Measurements from ENCODE around the gene MID2.
"Not testable (repeated sequence)": the region's sequence is repeated elsewhere in the genome, so short reads cannot be mapped to it uniquely, and the experiment has no call there.

The MID2 gene

DNA sequence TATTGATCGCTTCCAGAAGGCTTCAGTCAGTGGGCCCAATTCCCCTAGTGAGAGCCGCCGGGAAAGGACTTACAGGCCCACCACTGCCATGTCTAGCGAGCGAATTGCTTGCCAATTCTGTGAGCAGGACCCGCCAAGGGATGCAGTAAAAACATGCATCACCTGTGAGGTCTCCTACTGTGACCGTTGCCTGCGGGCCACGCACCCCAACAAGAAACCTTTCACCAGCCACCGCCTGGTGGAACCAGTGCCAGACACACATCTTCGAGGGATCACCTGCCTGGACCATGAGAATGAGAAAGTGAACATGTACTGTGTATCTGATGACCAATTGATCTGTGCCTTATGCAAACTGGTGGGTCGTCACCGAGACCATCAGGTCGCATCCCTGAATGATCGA lies 15.3 kb downstream of the MID2 start:
- in situ Hi-C loops (cut with MboI; ENCODE audit: low sequenced_read_pairs): no loop called here

DNA sequence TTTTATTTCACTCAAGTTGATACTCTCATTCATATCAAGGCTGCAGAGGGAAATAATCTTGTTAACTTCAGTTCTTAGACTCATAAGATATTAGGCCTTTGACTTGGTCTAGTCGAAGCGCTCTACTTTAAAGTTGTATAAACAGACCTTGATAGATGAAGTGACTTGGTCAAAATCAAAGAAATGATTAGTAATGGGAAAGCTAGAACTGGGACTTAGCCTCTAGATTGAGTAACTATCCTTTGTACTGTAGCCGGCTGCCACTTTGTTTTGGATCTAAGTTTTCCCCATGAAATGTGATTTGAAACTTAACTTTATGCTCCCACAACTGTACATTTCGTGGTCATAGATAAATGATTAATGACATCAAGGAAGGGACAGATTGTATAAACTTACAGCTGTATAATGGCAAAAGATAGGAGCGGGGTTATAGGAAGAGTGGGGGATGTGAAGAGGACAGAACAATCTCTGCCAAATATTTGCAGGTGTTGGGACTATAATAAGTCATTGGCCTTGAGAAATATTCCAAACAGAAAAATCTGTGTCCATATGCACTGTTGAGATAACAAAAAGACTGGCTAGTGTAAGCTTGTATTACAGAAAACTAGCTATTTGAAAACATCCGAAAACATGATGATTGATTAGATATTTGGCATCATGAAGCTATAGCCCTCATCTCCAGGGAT lies 17.2 kb downstream of the MID2 start:
- in situ Hi-C loops (cut with MboI; ENCODE audit: low sequenced_read_pairs): no loop called here

DNA sequence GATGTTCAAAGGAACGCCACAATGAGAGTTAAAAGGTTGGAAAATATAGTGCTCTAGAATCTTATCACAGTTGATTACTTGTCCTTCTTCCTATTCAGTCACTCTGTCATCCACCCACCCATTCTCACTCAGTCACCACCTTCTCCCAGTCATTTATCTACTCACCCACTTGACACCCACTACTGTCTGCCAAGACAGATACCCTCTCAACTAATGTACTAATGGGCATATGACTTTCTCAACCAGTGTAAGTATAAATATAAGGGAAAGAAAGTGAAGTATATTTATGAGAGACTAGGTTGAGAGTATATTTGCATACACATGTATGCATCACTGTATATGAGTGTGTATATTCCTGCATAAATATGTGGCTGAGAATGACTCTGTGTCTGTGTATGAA lies 20.0 kb downstream of the MID2 start:
- in situ Hi-C loops (cut with MboI; ENCODE audit: low sequenced_read_pairs): no loop called here

DNA sequence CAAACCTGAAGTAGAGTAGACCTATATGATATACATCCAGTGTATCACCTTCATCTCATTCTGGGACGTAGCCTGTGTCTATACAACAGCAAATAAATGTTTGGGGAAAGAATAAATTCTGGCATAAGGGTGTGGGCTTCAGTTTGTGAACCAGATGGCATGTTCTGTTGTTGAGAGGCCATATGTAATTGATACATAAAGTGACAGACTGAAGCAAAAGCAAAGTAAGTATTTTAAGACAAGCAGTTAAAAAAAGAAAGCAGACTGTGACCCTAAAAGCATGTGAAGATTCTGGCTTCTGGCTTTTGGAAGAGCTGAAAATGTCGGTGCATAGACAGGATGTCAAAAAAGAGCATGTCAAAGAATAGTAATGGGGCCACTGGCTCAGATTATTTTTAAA lies 22.9 kb downstream of the MID2 start:
- in situ Hi-C loops (cut with MboI; ENCODE audit: low sequenced_read_pairs): no loop called here

DNA sequence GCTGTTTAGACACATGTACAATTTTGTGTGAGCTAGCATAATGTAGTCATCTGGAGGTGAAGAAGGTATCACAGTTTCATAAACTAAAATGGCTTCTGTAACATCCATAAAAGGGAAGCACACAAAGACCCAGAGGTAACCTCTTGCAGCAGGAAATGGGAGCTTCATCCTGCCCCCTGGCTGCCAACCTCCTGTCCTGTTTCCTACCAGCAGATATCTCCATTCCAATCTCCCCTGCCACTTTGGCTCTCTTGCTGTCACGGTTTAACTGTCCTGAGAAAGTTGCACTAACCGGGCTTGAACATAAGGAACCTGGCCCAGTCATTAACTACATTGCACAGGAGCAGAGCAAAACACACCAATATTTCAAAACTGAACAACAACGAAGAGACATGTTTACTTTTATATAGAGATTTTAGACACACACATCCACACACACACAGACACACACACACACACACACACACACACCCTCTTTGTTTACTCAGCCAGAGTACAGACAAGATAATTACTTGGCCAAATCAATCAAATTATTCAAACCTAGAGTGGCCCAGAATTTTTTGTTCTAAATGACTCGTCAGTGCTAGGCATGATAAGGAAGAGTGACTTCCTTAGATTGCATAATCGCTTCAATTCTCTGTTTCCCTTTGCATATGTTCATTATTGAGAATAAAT lies 24.2 kb downstream of the MID2 start:
- in situ Hi-C loops (cut with MboI; ENCODE audit: low sequenced_read_pairs): no loop called here

DNA sequence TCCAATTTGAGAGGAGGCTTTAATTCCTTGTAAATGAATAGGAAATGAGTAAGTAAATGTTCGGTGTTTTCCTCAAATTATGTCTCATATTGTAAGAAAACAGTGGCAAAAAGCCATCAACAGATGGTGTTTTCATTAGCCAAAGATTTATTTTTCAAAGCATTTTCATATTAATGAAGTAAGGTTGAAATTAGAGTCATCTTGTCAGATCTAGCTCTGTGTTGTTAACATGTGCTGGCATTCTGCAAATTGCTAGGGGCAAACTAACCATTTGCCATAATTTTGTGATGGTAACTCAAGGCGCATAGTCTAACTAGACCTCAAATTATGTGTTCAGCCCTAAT lies 24.7 kb downstream of the MID2 start:
- in situ Hi-C loops (cut with MboI; ENCODE audit: low sequenced_read_pairs): no loop called here

DNA sequence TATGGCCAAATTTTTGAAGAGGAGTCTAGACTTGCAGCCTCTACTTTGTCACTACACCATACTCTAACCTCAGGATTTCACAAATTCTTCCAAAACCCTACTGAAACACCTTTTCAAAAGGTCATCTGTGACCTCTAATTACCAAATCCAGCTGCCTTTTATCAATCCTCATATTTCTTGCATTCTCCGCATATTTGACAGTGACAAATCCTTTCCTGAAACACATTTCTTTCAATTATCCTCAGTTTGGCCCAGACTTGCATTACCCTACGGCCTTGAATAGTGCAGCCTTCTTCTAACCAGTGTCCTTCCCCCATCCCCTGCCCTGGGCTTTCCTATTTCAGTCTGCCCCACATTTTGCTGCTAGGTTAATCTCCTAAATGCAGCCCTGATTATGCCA lies 25.5 kb downstream of the MID2 start:
- in situ Hi-C loops (cut with MboI; ENCODE audit: low sequenced_read_pairs): no loop called here

DNA sequence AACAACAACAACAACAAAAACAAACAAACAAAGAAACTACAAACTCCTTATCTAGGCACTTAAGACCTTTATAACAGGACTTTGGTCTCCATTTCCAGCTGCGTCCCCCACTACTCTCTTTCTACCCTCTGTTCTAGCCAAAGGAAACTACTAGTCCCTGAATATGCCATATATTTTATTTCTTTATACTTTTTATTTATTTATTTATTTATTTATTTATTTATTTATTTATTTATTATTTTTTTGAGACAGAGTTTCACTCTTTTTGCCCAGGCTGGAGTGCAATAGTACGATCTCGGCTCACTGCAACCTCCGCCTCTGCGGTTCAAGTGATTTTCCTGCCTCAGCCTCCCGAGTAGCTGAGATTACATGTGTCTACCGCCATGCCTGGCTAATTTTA lies 26.0 kb downstream of the MID2 start:
- in situ Hi-C loops (cut with MboI; ENCODE audit: low sequenced_read_pairs): not testable (repeated sequence)

DNA sequence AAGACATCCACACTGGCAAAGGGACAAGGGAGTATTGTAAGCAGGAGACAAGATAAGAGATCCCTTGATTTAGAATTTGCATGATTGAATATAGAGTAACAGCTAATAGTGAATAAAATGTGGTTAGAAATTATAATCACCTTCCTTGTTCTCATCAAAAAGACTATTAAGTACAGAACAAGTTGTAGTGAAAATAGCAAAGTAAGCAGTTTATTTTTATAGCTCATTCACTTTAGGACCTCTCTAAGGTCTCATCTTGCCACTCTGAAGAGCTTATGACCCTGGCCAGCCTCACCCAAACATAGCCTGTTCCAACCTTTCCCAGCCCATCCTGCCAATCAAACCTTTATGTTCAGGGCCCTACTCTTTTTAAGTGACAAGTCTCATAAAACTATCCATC lies 30.6 kb downstream of the MID2 start:
- in situ Hi-C loops (cut with MboI; ENCODE audit: low sequenced_read_pairs): no loop called here

DNA sequence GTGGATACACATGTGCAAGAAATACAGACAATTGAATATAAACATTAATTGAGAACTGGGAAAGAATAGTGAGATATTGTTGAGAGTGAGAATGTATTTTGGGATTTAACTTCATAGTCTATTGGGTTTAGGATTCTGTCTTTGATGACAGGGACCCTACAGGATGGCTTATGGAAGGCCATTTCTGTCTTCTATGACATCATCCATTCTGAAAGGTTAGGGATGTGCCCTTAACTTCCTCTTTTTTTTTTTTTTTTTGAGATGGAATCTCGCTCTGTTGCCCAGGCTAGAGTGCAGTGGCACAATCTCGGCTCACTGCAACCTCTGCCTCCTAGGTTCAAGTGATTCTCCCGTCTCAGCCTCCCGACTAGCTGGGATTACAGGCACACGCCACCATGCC lies 31.4 kb downstream of the MID2 start:
- in situ Hi-C loops (cut with MboI; ENCODE audit: low sequenced_read_pairs): not testable (repeated sequence)

DNA sequence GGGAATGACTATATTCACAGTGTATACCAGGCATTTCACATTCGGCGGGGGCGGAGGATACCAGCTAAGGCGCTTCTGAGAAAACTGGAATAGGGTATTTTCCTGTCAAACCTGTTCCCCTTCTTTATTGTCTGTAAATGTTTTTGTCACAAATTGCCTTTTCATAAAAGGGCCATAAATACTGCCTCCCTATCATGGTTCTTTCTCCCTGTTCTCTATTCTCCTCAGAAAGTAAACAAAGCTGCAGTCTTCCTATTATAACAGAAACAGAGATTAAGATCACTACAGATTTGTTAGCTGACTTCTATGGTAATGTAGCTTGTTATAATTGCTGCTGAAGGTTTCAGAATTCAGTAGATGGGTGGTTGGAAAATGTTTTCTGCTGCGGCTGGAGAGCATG lies 32.2 kb downstream of the MID2 start:
- in situ Hi-C loops (cut with MboI; ENCODE audit: low sequenced_read_pairs): no loop called here

DNA sequence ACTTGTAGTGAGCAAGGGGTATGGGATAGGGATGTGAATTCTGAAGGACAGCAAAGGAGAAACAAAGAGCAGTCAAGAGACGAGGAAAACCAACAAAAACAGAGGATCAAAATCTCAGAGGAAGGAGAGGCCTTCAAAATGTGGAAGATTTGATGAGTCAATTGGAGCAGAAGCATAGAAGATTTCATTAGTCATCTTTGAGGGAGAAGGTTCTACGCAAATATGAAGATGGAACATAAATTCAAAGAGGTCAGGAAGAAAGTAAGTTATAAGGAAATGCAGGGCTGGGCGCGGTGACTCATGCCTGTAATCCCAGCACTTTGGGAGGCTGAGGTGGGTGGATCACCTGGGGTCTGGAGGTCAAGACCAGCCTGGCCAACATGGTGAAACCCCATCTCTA lies 35.4 kb downstream of the MID2 start:
- in situ Hi-C loops (cut with MboI; ENCODE audit: low sequenced_read_pairs): no loop called here

DNA sequence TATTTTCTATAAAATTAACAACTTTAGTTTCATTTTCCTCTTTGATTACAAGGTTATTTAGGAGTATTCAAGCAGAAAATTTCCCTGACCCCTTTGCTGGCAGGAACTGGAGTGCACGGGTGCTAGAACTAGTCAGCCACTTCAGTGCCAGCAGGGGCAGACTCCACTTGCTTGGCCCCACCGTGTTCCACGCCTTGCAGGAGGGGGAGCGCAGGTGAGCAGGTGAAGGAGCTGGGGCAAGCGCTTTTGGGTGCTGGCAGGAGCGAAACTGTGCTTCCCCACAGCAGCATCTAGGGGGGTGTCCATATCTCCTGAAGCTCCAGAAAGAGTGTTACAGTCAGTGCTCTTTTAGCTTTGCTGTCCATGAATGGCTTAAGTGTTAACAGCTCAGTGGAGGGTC lies 45.5 kb downstream of the MID2 start:
- in situ Hi-C loops (cut with MboI; ENCODE audit: low sequenced_read_pairs): no loop called here

DNA sequence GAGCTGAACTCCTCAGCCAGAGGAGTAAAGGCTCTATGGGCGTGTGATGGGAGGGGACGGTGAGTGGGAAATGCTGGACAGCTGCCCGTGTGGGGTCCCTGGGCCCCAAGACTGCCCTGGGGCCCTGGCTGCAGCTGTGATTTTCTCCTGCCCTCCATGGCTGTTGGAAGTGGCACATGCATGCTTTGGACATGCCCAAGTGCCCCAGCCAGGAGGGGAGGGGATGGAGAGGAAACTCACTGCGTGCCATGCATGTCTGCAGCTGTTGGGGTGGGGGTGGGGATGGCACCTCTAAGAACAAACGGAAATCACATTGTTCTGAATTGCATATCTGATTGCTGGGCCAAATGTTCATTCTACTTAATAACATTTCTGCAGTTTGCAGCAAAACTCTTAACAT lies 52.4 kb downstream of the MID2 start:
- in situ Hi-C loops (cut with MboI; ENCODE audit: low sequenced_read_pairs): no loop called here

DNA sequence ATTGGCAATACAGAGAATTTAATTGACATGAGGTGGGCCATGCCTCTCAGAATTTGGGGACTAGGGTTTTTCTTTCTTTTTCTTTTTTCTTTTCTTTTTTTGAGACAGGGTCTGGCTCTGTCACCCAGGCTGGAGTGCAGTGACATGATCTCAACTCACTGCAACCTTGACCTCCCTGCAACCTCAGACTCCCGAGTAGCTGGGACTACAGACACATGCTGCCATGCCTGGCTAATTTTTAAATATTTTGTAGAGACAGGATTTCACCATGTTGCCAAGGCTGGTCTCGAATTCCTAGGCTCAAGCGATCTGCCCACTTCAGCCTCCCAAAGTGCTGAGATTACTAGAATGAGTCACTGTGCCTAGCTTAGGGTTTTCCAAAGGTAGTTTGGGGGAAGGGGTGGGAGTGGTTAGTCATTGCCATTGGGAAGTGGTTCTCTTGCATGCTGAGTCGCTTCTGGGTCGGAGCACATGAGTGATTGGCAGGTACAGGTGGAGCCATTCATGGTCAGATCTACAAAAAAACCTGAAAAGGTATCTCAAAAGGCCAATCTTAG lies 54.5 kb downstream of the MID2 start:
- in situ Hi-C loops (cut with MboI; ENCODE audit: low sequenced_read_pairs): no loop called here

DNA sequence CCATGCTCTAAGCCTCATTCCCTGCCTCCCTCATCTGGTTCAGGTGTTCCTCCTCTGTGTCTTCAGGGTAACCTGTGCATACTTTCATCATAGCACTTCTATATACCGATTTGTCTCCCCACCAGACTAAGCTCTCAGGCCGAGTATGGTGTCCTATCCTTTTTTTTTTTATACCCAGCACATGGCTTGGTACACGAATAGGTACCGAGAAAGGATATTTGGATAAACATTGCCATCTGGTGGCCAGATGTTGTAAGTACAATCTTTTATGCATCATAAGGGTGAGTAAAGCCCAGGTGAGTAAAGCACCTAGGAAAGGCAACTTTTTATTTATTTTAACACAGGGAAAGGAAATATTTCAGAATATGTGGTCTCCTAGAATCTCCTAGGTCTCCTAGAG lies 68.4 kb downstream of the MID2 start:
- in situ Hi-C loops (cut with MboI; ENCODE audit: low sequenced_read_pairs): no loop called here

DNA sequence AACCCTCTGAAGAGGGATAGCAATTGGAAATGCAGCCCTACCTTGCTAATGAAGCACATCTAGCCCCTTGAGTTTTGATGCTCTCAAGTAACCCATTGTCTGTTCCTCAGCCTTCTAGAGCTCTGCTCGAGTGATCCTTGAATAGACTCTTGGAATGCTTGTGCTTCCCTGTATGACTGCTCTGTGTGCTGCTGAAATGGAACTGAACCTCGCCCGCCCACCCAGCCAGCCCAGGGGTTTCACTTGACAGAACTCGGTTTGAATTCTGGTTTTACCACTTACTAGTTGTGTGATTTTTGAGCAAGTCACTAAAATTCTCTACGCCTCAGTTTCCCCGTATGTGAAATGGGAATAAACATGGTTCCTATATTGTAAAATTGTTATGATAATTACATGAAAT lies 77.1 kb downstream of the MID2 start:
- in situ Hi-C loops (cut with MboI; ENCODE audit: low sequenced_read_pairs): no loop called here

DNA sequence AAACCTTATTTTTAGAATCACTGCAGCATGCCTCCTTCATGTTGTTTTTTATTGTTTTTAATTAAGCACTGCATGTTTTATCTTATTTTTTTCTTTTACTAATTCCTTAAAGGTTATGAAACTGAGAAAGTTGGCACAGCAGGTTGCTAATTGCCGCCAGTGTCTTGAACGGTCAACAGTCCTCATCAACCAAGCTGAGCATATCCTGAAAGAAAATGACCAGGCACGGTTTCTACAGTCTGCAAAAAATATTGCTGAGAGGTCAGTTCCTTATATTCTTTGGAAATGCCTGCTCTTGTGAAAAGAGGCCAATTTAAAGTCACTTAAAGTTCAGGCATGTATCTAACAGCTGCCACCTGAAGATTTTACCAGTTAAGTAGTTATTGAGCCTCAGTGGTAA lies 79.7 kb downstream of the MID2 start:
- in situ Hi-C loops (cut with MboI; ENCODE audit: low sequenced_read_pairs): no loop called here

DNA sequence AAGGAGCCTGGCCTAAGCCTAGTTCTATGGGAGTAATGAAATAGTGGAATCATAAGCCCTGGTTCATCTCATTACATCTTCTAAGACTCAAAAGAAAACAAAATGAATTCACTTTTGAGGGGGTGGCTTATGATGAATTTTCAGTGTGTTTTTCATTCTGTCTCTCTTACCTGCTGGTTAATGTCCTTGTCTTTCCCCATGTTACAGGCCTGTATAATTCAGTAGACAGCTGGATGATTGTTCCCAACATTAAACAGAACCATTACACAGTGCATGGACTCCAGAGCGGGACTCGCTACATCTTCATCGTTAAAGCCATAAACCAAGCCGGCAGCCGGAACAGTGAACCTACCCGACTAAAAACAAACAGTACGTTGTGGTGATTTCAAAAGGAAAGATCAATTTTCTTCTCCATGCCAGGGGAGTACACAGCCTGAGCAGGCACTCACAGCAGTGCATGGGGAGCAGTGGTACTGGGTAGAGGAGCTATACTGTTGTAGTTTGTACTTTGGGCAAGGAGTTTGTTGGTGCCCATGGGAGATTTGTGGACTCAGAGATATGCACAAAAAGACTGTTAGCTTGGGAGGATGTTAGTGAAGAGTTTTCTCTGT lies 98.6 kb downstream of the MID2 start:
- in situ Hi-C loops (cut with MboI; ENCODE audit: low sequenced_read_pairs): no loop called here

DNA sequence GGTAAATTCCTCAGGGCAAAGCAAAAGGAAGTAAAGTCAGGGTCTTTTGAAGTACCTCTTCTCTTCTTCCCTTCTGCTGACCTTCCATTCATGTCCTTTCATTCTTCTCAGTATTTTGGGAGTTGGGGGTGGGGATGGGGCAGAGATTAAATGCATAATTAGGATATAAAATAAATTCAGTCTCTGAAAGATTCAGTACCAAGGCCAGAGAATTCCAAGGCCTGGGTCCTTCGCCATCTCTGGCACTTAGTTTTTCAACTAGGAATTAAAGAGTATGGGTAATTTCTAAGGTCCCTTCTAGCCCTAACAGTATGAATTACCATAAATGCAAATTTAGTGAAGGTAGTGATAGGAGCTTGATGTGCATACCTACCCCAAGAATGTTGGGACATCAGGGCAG lies 108.6 kb downstream of the MID2 start:
- in situ Hi-C loops (cut with MboI; ENCODE audit: low sequenced_read_pairs): no loop called here

DNA sequence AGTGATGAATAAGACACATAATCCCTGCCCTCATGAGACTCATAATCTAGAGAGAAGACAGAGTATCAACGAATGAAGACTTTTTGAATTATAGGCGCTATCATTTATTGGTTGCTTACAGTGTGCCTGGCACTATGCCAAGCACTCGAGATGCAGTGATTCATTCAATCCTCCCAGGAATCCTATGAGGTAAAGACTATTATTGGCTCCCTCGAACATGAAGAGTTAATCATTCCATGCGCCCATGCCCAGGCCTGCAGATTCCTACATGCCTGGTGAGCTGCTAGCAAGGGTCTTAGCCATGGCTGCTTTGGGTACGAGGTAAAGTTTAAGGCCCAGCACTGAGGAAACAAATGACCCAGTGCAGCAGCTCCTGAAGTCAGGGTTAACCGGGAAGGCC lies 109.5 kb downstream of the MID2 start:
- in situ Hi-C loops (cut with MboI; ENCODE audit: low sequenced_read_pairs): no loop called here

DNA sequence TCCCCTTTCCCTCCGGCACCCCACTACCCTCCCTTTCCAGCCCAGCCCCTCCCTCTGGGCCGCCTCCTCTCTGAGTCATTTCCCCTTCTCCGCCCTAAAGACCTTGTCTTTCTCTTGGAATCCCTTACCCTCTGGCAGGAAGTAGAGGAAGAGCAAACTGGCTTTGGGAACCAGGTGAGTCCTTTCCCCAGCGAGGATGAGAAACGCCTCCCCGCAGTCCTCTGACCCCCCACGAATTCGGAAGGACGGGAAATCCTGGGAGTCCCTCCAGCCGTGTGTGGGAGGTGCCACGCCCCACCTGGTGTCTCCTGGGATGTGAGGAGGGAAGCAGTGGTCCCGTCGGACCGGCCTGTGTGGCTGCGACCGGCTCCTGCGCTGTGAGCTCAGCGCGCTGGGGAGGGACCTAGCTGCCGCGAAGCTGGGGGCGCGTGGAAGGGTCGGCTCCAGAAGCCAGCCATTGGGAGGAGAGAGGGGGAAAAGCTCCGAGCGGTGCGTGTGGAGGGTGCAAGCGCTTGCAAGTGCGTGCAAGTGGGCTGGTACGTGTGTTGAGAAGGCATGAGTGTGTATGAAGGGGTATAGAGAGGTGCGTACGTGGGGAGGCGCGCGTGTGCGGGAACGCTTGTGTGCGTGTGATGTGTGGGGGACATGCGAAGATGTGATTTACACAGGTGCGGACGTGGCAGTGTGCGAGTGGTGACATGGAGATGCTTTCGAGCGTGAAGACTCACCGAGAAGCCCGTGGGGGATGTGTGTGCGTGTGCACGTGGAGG lies 110.2 kb downstream of the MID2 start:
- in situ Hi-C loops (cut with MboI; ENCODE audit: low sequenced_read_pairs): no loop called here

Data from hTERT RPE-1 (cell line).